CD4-positive, alpha-beta T cell (primary cell): ENCODE measurements around the gene LRRC38. TPM values are rescaled to one million over a fixed set of nuclear protein-coding genes. Genes with fewer than 3 reads are reported as not detected.
"Not testable (repeated sequence)": the region's sequence is repeated elsewhere in the genome, so short reads cannot be mapped to it uniquely, and the experiment has no call there.

Source experiments
- ATAC-seq: fragments of 200-7000 bp; cut with Tn5 transposase; one replicate; pipeline ENCODE4 v1.10.0; 2022; ENCODE audit warnings: mild to moderate bottlenecking; ENCODE audit not compliant: poor library complexity
- CTCF ChIA-PET: fragments of 350-600 bp; sonication (Branson Sonifier 250); formaldehyde crosslinking; loops from one replicate; lab custom pipeline; 2021; ENCODE audit warnings: antibody characterized with exemption, inconsistent platforms; lab: Charles Lee
- POLR2A ChIA-PET: fragments of 350-600 bp; sonication (Branson Sonifier 250); formaldehyde crosslinking; loops from one replicate; lab custom pipeline; 2021; ENCODE audit warnings: antibody characterized with exemption, inconsistent platforms; lab: Charles Lee
- DNase-seq, 14 experiments: peaks; one replicate each; pipeline ENCODE4 v3.0.0-alpha.2; 2013 to 2020; ENCODE audit warnings: mixed read lengths in 2 of 14
- H3K27ac ChIP-seq, 2 donors: one replicate each; pipeline versions ENCODE4 v1.5.1 to v1.7.0; 2013; ENCODE audit warnings: low read length in 2 of 2, low read depth in 1 of 2, mild to moderate bottlenecking in 1 of 2
- H3K27me3 ChIP-seq, 2 experiments: 1 replicate in 1 of 2; 2 replicates in 1 of 2; pipeline versions ENCODE4 v1.6.1 to v1.7.0; 2013; ENCODE audit warnings: low read length in 2 of 2, control low read depth in 1 of 2, mild to moderate bottlenecking in 1 of 2, moderate library complexity in 1 of 2; ENCODE audit not compliant: insufficient read depth in 2 of 2, control insufficient read depth in 1 of 2
- H3K36me3 ChIP-seq: one replicate; pipeline ENCODE4 v1.6.1; 2013; ENCODE audit warnings: low read length, control low read depth; ENCODE audit not compliant: insufficient read depth
- H3K4me1 ChIP-seq: one replicate; pipeline ENCODE4 v1.6.1; 2013; ENCODE audit warnings: low read length, control low read depth; ENCODE audit not compliant: insufficient read depth
- H3K4me3 ChIP-seq: one replicate; pipeline ENCODE4 v1.5.1; 2013; ENCODE audit warnings: mild to moderate bottlenecking, low read length, moderate library complexity
- H3K9me3 ChIP-seq, 2 experiments: 1 replicate in 1 of 2; 2 replicates in 1 of 2; pipeline versions ENCODE4 v1.6.1 to v1.7.0; 2013; ENCODE audit warnings: low read length in 2 of 2, mild to moderate bottlenecking in 2 of 2, control low read depth in 1 of 2, moderate library complexity in 1 of 2; ENCODE audit not compliant: control insufficient read depth in 1 of 2, insufficient read depth in 1 of 2
- H3K27ac Mint-ChIP-seq: one replicate; pipeline ENCODE4 v1.8.0; 2020; ENCODE audit warnings: mixed read lengths
- H3K27me3 Mint-ChIP-seq: one replicate; pipeline ENCODE4 v1.8.0; 2021; ENCODE audit warnings: mixed read lengths
- H3K36me3 Mint-ChIP-seq: one replicate; pipeline ENCODE4 v1.8.0; 2021; ENCODE audit warnings: low read depth, mixed read lengths
- H3K4me1 Mint-ChIP-seq: one replicate; pipeline ENCODE4 v1.8.0; 2021; ENCODE audit warnings: low read depth, mixed read lengths
- H3K4me3 Mint-ChIP-seq: one replicate; pipeline ENCODE4 v1.8.0; 2020; ENCODE audit warnings: mild to moderate bottlenecking, mixed read lengths
- H3K9me3 Mint-ChIP-seq: one replicate; pipeline ENCODE4 v1.8.0; 2020; ENCODE audit warnings: mixed read lengths
- CTCF ChIP-seq: fragments of 200-600 bp; IDR thresholded peaks from one replicate; pipeline ENCODE4 v1.8.0; 2022; ENCODE audit warnings: antibody characterized with exemption, mild to moderate bottlenecking
- intact Hi-C, 2 experiments: fragments of 100-400 bp; cut with DNase I in 1 of 2; cut with micrococcal nuclease in 1 of 2; formaldehyde crosslinking; loops; one replicate each; pipeline versions ENCODE4 v1.15.1 to v1.9.0; 2023 to 2025; cut with DNase I, micrococcal nuclease
- polyA plus RNA-seq, 2 donors: library from polyadenylated mRNA; unstranded; fragments of 120-200 nt; gene quantifications; one replicate each; pipeline ENCODE4 v1.2.1, GENCODE V29; 2013
- total RNA-seq, 174 experiments: library from RNA in 2 of 174; stranded (reverse) in 2 of 174; gene quantifications; one replicate each; pipeline ENCODE4 v1.2.3 and lab custom pipeline; 2021 to 2026

The LRRC38 gene
- total RNA-seq (not detected), total RNA-seq (lab: John Stamatoyannopoulos, UW) (0 to 0.07 (median 0) reads per million in 172 experiments)
- polyA plus RNA-seq (2013, experiment 1 of 2) = not detected
- polyA plus RNA-seq (2013, experiment 2 of 2) = 0.64 TPM

- Mint-ChIP-seq H3K9me3 (no peaks in the 10 kb centered on the region), H3K27me3 (peaks cover 62% of the 10 kb centered on the region), H3K4me1 (no peaks in the 10 kb centered on the region), H3K27ac (no peak within 1 kb of the TSS), H3K4me3 (no peak within 1 kb of the TSS), H3K36me3 (no peaks in the 10 kb centered on the region)
- Histone ChIP-seq H3K36me3 (no peaks in the 10 kb centered on the region), H3K9me3 (peaks cover 0 to 12% of the 10 kb centered on the region in 2 experiments), H3K4me3 (no peak within 1 kb of the TSS), H3K27me3 (peaks cover 25% of the 10 kb centered on the region in 2 experiments), H3K4me1 (no peaks in the 10 kb centered on the region), H3K27ac (no peak within 1 kb of the TSS)
- CTCF ChIA-PET = no interaction called here
- no peak for TF ChIP-seq CTCF
- no peak for DNase-seq
- POLR2A ChIA-PET = no interaction called here
- intact Hi-C loops = no loop called here
- no peak for ATAC-seq
These were observed at the start of gene LRRC38 for GRCh38 chr1:13513895-13514546. TSS of gene LRRC38 (minus strand) at chr1:13514003. CDS start at chr1:13513593, 410 bp downstream.

GRCh38 chr1:13562981-13563380, 49.2 kb upstream of the LRRC38 start:
- H3K4me1 ChIP-seq, H3K4me3 Mint-ChIP-seq, H3K36me3 Mint-ChIP-seq, H3K4me1 Mint-ChIP-seq, H3K9me3 ChIP-seq, H3K27ac Mint-ChIP-seq, DNase-seq, H3K36me3 ChIP-seq, H3K4me3 ChIP-seq, H3K9me3 Mint-ChIP-seq, ATAC-seq, intact Hi-C loops, H3K27ac ChIP-seq, H3K27me3 ChIP-seq, POLR2A ChIA-PET, CTCF ChIA-PET: not testable (repeated sequence)
- peaks cover 10% of the 10 kb centered on the region for H3K27me3 Mint-ChIP-seq

GRCh38 chr1:13560541-13560940, 46.7 kb upstream of the LRRC38 start:
- Mint-ChIP-seq H3K4me3 (no peak overlapping the region), H3K4me1 (no peaks in the 10 kb centered on the region), H3K9me3 (no peaks in the 10 kb centered on the region), H3K27ac (no peak overlapping the region), H3K27me3 (peaks cover 10% of the 10 kb centered on the region), H3K36me3 (no peaks in the 10 kb centered on the region)
- Histone ChIP-seq H3K9me3 (no peaks in the 10 kb centered on the region), H3K36me3 (no peaks in the 10 kb centered on the region), H3K27ac (no peak overlapping the region), H3K4me1 (no peaks in the 10 kb centered on the region), H3K4me3 (no peak overlapping the region), H3K27me3 (no peaks in the 10 kb centered on the region)
- no peak for ATAC-seq
- intact Hi-C loops = no loop called here
- no peak for TF ChIP-seq CTCF
- POLR2A ChIA-PET = no interaction called here
- no peak for DNase-seq
- CTCF ChIA-PET = no interaction called here
